Bronchial epithelial cell (primary cell): ENCODE data around the gene TEX261. TPM values are rescaled to one million over a fixed set of nuclear protein-coding genes. Genes with fewer than 3 reads are reported as not detected.

Experiments
- DNase-seq: peaks from one replicate; pipeline ENCODE4 v3.0.0-alpha.2; 2010; ENCODE audit warnings: low read depth
- FAIRE-seq: peaks from 2 replicates; lab custom pipeline; 2011; peaks lifted over from hg19 to GRCh38; lab: Jason Lieb, UNC
- H3K27me3 ChIP-seq: 2 replicates; pipeline ENCODE4 v1.5.1; 2011; ENCODE audit warnings: low read length; ENCODE audit not compliant: control insufficient read depth, insufficient read depth
- H3K36me3 ChIP-seq: 2 replicates; pipeline ENCODE4 v1.5.1; 2011; ENCODE audit warnings: low read length; ENCODE audit not compliant: control insufficient read depth, insufficient read depth
- H3K4me3 ChIP-seq: 2 replicates; pipeline ENCODE4 v1.5.1; 2011; ENCODE audit warnings: mild to moderate bottlenecking, low read depth, low read length, control low read depth
- total RNA-seq: library from RNA; depleted of rRNA; stranded (reverse); fragments of >200 nt; gene quantifications from 2 replicates; pipeline ENCODE4 v1.2.1, GENCODE V29; 2014
- TF ChIP-seq, protein P1 (sequence below): IDR thresholded peaks from 2 replicates; pipeline ENCODE4 v1.5.1; 2011; ENCODE audit warnings: mild to moderate bottlenecking, moderate library complexity, low read length, control low read depth, inconsistent platforms; ENCODE audit not compliant: insufficient read depth, severe bottlenecking

Gene TEX261
- total RNA-seq, 1 donor from 2014 or later: 11.1 TPM

- Histone ChIP-seq H3K27me3 (no peaks in the 10 kb centered on the region), H3K4me3 (no peak overlapping the region), H3K36me3 (no peaks in the 10 kb centered on the region)
- FAIRE-seq: no peak
- TF ChIP-seq, protein P1, sequence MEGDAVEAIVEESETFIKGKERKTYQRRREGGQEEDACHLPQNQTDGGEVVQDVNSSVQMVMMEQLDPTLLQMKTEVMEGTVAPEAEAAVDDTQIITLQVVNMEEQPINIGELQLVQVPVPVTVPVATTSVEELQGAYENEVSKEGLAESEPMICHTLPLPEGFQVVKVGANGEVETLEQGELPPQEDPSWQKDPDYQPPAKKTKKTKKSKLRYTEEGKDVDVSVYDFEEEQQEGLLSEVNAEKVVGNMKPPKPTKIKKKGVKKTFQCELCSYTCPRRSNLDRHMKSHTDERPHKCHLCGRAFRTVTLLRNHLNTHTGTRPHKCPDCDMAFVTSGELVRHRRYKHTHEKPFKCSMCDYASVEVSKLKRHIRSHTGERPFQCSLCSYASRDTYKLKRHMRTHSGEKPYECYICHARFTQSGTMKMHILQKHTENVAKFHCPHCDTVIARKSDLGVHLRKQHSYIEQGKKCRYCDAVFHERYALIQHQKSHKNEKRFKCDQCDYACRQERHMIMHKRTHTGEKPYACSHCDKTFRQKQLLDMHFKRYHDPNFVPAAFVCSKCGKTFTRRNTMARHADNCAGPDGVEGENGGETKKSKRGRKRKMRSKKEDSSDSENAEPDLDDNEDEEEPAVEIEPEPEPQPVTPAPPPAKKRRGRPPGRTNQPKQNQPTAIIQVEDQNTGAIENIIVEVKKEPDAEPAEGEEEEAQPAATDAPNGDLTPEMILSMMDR: no peak
- DNase-seq: no peak
Observed at GRCh38 chr2:70979626-70980025, 15.0 kb downstream of the TEX261 start.

DNA sequence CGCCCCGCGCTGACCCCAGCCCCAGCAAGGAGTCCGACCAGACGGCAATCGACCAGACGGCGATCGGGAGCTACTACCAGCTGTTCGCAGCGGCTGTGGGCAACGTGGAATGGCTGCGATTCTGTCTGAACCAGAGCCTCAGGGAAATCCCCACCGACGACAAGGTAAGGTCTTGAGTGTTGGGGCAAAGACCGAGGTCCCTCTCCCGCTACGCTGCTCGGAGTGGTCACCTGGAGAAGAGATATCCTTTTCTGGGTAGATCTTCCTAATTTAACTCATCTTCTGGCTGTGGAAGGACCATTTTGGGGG is 15.5 kb downstream of the TEX261 start:
- DNase-seq: no peak
- H3K36me3 ChIP-seq: no peaks in the 10 kb centered on the region
- no peak for FAIRE-seq
- H3K27me3 ChIP-seq: no peaks in the 10 kb centered on the region
- TF ChIP-seq, protein P1: no peak
- peak overlapping the region; percentile 51 for H3K4me3 ChIP-seq

GRCh38 chr2:70978341-70979179 is 16.1 kb downstream of the TEX261 start, which contains the start of gene ANKRD53:
Gene ANKRD53 (plus strand): TSS chr2:70978630. CDS start chr2:70978646, 16 bp downstream.
- DNase-seq (peak; percentile 15), FAIRE-seq (no peak)
- H3K27me3 ChIP-seq: no peaks in the 10 kb centered on the region
- TF ChIP-seq, protein P1: no peak
- no peaks in the 10 kb centered on the region for H3K36me3 ChIP-seq
- peak within 1 kb of the TSS; percentile 51 for H3K4me3 ChIP-seq

DNA sequence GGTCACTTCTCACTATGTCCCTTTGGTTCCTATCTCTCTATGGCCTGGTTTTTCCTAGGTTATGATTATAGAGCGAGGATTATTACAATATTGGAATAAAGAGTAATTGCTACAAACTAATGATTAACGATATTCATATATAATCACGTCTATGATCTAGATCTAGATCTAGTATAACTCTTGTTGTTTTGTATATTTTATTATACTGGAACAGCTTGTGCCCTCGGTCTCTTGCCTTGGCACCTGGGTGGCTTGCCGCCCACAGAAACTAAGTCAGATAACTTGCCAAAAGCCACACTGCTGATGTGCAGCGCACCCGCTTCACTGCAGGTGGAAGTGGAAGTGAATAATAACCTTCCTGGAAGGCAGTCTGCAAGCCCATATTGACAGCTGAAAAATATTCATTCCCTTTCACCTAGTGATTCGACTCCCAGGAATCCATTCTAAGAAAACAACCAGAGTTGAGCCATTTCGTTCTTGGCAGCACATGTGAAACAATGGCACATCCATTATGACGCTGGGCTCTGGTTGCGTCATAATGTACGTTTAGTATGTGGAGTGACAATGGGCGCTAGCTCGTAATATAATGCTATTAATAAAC is 17.0 kb downstream of the TEX261 start:
- H3K27me3 ChIP-seq: no peaks in the 10 kb centered on the region
- H3K4me3 ChIP-seq: peak overlapping the region; percentile 51
- TF ChIP-seq, protein P1: no peak
- no peaks in the 10 kb centered on the region for H3K36me3 ChIP-seq
- FAIRE-seq: no peak
- peak; percentile 88 for DNase-seq

DNA sequence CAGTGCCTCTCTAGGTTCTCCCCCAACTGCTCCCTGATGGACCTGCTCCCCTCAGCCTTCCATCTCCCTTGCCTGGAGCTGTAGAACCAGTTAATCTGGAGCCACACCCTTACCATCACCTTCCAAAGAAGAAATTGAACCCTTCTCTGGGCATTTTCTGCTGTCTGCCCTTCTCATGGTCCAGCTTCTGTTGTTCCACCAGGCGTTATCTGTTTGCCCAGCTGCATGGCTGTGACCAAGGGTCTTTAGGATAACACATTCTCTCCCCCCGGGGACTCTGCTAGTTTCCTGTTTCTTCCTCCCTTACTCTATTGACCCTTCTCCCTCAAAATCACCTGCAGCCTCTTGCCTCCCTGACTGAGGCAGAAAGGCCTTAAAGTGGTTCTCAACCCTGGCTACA is 19.4 kb downstream of the TEX261 start:
- no peak overlapping the region for H3K4me3 ChIP-seq
- TF ChIP-seq, protein P1: no peak
- DNase-seq: no peak
- no peak for FAIRE-seq
- H3K27me3 ChIP-seq: no peaks in the 10 kb centered on the region
- no peaks in the 10 kb centered on the region for H3K36me3 ChIP-seq

DNA sequence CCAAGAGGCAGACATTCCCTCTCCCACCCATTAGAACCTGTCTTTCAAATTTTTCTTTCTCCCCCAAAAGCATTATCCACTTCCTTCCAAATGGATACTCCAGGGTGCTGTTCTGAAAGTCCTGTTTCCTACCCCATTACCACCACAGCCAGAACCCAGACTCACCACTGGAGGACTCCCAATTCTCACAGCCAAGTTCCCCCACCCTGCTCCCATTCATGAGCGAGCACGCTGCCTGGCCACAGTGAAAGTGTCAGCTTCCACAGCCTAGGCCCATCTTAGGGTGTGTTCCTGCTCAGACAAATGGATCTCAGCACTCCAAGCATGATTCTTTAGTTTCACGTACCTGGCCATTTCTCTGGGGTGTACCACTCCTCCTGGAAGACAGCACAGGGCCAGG is 20.1 kb downstream of the TEX261 start:
- DNase-seq: no peak
- Histone ChIP-seq H3K27me3 (no peaks in the 10 kb centered on the region), H3K4me3 (no peak overlapping the region), H3K36me3 (no peaks in the 10 kb centered on the region)
- TF ChIP-seq, protein P1: no peak
- FAIRE-seq: no peak
